ENCODE measurements around the gene FAM131A. TPM values are rescaled to one million over a fixed set of nuclear protein-coding genes. Genes with fewer than 3 reads are reported as not detected.

The FAM131A gene
- total RNA-seq, 1 donor from 2014 or later, result 6.7 TPM

- intact Hi-C loops (cut with micrococcal nuclease), result loop anchor here (2.0 to 10.0 kb wide), 3 partner anchors 497 to 761 kb away; partner anchors contain the start of genes KLHL6, VPS8 and YEATS2
These were observed 21.3 kb upstream of the FAM131A start for GRCh38 chr3:184315871-184316661.

GRCh38 chr3:184316792-184317191 lies 20.6 kb upstream of the FAM131A start:
- intact Hi-C loops (cut with micrococcal nuclease), result loop anchor here (5.0 to 10.0 kb wide), 2 partner anchors 619 to 762 kb away; partner anchors contain the start of genes KLHL6 and YEATS2

GRCh38 chr3:184317201-184317600 lies 20.2 kb upstream of the FAM131A start:
- intact Hi-C loops (cut with micrococcal nuclease), result loop anchor here (5.0 to 10.0 kb wide), 2 partner anchors 620 to 762 kb away; partner anchors contain the start of genes KLHL6 and YEATS2

DNA sequence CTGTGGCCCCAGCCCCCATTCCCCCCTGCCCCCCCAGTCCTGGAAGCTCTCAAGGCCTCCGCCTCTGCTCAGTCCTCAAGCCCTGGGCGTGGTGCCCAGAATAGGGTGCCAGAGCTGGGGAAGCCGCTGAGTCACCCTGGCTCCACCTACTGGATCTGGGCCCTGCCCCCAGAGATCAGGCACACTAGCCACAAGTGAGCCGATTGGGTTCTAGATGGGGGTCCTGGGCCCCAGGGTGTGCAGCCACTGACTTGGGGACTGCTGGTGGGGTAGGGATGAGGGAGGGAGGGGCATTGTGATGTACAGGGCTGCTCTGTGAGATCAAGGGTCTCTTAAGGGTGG lies 17.3 kb upstream of the FAM131A start:
- intact Hi-C loops (cut with micrococcal nuclease), result no loop called here

DNA sequence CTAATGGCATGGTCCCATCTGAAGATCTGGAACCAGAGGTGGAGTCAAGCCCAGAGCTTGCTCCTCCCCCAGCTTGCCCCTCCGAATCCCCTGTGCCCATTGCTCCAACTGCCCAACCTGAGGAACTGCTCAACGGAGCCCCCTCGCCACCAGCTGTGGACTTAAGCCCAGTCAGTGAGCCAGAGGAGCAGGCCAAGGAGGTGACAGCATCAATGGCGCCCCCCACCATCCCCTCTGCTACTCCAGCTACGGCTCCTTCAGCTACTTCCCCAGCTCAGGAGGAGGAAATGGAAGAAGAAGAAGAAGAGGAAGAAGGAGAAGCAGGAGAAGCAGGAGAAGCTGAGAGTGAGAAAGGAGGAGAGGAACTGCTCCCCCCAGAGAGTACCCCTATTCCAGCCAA lies 15.7 kb upstream of the FAM131A start:
- intact Hi-C loops (cut with micrococcal nuclease), result no loop called here

- intact Hi-C loops (cut with micrococcal nuclease), result no loop called here
These were observed 14.5 kb upstream of the FAM131A start for GRCh38 chr3:184322731-184323487.

DNA sequence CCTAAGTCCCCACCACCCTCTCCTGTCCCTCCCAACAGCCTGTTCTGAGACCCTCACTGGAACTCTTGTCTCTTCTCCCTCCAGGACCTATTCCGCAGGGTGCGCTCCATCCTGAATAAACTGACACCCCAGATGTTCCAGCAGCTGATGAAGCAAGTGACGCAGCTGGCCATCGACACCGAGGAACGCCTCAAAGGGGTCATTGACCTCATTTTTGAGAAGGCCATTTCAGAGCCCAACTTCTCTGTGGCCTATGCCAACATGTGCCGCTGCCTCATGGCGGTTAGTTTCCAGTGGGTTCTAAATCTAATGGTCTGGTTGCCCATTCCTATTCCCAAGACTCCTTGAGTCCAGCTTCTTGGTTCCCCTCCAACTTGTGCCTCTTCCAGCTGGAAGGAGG lies 13.7 kb upstream of the FAM131A start:
- intact Hi-C loops (cut with micrococcal nuclease), result no loop called here

DNA sequence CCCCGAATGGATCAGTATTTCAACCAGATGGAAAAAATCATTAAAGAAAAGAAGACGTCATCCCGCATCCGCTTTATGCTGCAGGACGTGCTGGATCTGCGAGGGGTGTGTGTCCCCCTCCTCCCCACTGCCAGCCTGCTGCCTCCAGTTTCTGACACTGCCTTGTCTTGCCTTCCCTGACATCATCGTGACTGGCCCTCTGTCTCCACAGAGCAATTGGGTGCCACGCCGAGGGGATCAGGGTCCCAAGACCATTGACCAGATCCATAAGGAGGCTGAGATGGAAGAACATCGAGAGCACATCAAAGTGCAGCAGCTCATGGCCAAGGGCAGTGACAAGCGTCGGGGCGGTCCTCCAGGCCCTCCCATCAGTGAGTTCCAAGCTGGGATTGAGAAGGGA lies 12.1 kb upstream of the FAM131A start:
- intact Hi-C loops (cut with micrococcal nuclease), result no loop called here

- intact Hi-C loops (cut with micrococcal nuclease), result no loop called here
These were observed 11.6 kb upstream of the FAM131A start for GRCh38 chr3:184325715-184326369.

DNA sequence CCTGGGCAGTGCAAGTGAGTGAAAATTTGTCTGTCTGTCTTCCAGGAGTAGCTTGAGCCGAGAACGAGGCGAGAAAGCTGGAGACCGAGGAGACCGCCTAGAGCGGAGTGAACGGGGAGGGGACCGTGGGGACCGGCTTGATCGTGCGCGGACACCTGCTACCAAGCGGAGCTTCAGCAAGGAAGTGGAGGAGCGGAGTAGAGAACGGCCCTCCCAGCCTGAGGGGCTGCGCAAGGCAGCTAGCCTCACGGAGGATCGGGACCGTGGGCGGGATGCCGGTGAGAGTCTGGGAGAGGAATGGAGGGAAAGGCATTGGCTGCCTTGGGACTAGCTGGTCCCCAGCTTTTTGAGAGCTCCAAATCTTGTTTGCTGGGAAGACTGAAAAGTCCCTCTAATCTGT lies 10.2 kb upstream of the FAM131A start:
- intact Hi-C loops (cut with micrococcal nuclease), result no loop called here

DNA sequence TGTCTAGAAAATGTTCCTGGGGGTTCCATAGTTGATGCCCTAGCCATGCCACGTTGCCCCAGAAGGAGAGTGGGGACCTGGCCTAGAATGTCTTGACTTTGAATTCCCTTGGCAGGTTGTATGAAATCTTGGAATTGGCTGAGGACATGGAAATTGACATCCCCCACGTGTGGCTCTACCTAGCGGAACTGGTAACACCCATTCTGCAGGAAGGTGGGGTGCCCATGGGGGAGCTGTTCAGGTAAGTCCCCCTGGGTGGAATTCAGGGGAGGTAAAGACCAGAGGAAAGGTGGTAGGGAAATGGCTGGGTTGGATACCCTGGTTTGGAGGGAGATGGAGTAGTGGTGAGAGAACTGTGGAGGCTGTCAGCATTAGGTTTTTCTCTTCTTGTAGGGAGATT lies 8.9 kb upstream of the FAM131A start:
- intact Hi-C loops (cut with micrococcal nuclease), result no loop called here

GRCh38 chr3:184332370-184333090 lies 4.9 kb upstream of the FAM131A start:
- intact Hi-C loops (cut with micrococcal nuclease), result no loop called here

DNA sequence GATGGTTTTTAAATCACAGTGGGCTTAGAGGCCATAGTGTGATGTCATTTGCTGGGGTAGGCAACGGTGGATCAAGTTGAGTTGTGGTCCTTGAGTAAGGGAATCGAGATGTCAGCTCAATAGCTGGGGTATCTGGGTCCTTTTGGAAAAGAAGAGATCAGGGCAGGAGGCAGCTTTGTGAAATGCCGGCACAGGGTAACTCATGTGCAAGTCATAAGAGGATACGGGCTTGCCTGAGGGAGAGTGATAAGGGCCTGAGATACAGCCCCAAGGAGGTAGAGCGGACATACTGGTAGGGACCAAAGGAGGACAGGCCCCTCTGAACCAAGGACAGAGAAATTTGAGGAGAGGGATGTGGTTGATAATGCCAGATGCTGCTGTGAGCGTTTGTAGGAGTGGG lies 4.2 kb upstream of the FAM131A start:
- intact Hi-C loops (cut with micrococcal nuclease), result no loop called here

GRCh38 chr3:184333700-184334099 lies 3.7 kb upstream of the FAM131A start:
- intact Hi-C loops (cut with micrococcal nuclease), result loop anchor here (1.0 kb wide), 1 partner anchor 159 kb away; the partner anchor contains the start of gene AP2M1

GRCh38 chr3:184334470-184335158 lies 2.8 kb upstream of the FAM131A start:
- intact Hi-C loops (cut with micrococcal nuclease), result loop anchor here (1.0 kb wide), 6 partner anchors 20 to 210 kb away; partner anchors contain the start of genes AP2M1, EIF4G1 and PSMD2

GRCh38 chr3:184335291-184335660 lies 2.1 kb upstream of the FAM131A start:
- intact Hi-C loops (cut with micrococcal nuclease), result loop anchor here (1.0 kb wide), 5 partner anchors 21 to 209 kb away; partner anchors contain the start of genes EIF4G1 and PSMD2

- intact Hi-C loops (cut with micrococcal nuclease), result loop anchor here (1.0 kb wide), 5 partner anchors 22 to 208 kb away; partner anchors contain the start of genes EIF4G1 and PSMD2
These were observed 1.5 kb upstream of the FAM131A start for GRCh38 chr3:184335661-184336546.

DNA sequence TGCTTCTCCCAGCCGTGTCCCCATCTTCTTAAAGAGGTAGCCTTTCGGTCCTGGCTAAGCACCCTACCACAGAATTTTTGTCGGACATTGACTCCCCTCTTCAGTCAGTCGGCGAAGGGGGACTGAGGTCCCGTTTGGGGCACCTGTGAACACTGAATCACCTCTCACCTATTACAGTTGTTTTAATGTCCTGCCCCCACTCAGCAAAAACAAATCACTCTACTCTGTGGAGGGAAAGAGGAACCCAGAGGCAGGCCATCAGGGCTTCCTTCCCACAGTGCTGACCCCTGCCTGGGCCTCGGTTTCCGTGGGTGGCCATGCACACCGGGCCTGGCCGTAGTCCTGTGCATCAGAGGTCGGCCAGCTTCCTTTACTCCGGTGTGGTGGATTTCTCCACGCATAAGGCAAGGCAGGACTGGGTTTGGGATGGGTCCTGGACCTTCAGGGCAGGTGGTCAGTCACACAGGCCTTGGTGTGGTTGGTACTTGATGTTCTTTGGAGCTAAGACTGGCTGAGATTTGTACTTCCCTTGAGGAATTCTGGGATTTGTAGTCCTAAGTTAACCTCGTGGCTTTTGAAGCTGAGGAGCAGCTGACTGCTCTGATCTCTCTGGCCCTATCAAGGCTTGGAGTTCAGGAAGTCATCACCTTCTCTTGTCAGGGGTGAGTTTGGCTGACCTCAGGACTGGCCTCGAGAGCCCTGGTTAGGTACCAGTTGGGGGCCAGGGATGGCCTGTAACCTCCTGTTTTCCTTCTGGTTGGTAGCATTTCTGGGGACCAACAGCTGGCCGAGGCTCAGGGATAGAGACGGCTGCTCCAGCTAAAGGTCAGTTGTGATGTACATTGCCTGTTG lies 627 bp upstream of the FAM131A start:
- intact Hi-C loops (cut with micrococcal nuclease), result no loop called here
